Measurements from ENCODE around the gene TRIM60.
A peak's percentile ranks its signal among the peaks of the same experiment; 100 is the strongest.
"Not testable (repeated sequence)": the region's sequence is repeated elsewhere in the genome, so short reads cannot be mapped to it uniquely, and the experiment has no call there.

The TRIM60 gene

GRCh38 chr4:165031436-165032211 is at the start of gene TRIM60:
TSS of gene TRIM60 (plus strand) at chr4:165031999. CDS start at chr4:165040073, 8,074 bp downstream.
- no peak for DNase-seq

- DNase-seq = peak; percentile 10 to 37
Measured at GRCh38 chr4:164989471-164989870, 42.3 kb upstream of the TRIM60 start.

GRCh38 chr4:164990786-164991185 is 41.0 kb upstream of the TRIM60 start:
- DNase-seq = not testable (repeated sequence)

GRCh38 chr4:164996123-164996522 is 35.7 kb upstream of the TRIM60 start:
- not testable (repeated sequence) for DNase-seq

GRCh38 chr4:164997324-164997723 is 34.5 kb upstream of the TRIM60 start:
- peak; percentile 9 to 64 for DNase-seq

GRCh38 chr4:164997941-164998340 is 33.9 kb upstream of the TRIM60 start:
- no peak for DNase-seq

- not testable (repeated sequence) for DNase-seq
Measured at GRCh38 chr4:164998526-164999080, 33.2 kb upstream of the TRIM60 start.

GRCh38 chr4:165001957-165002356 is 29.8 kb upstream of the TRIM60 start:
- DNase-seq = not testable (repeated sequence)

GRCh38 chr4:165005352-165005925 is 26.4 kb upstream of the TRIM60 start:
- no peak for DNase-seq

GRCh38 chr4:165006456-165006855 is 25.3 kb upstream of the TRIM60 start:
- no peak for DNase-seq

- DNase-seq = no peak
Measured at GRCh38 chr4:165006886-165007285, 24.9 kb upstream of the TRIM60 start.

- DNase-seq = no peak
Measured at GRCh38 chr4:165009493-165010227, 22.1 kb upstream of the TRIM60 start.

GRCh38 chr4:165010487-165010886 is 21.3 kb upstream of the TRIM60 start:
- no peak for DNase-seq

- DNase-seq = no peak
Measured at GRCh38 chr4:165010991-165011390, 20.8 kb upstream of the TRIM60 start.

GRCh38 chr4:165011403-165011802 is 20.4 kb upstream of the TRIM60 start:
- no peak for DNase-seq

- DNase-seq = no peak
Measured at GRCh38 chr4:165013691-165014090, 18.1 kb upstream of the TRIM60 start.

- DNase-seq = peak in 1 of 2 experiments; percentile 31
Measured at GRCh38 chr4:165016971-165017370, 14.8 kb upstream of the TRIM60 start.

GRCh38 chr4:165019995-165020394 is 11.8 kb upstream of the TRIM60 start:
- DNase-seq = not testable (repeated sequence)

- DNase-seq = not testable (repeated sequence)
Measured at GRCh38 chr4:165025782-165026181, 6.0 kb upstream of the TRIM60 start.

- DNase-seq = no peak
Measured at GRCh38 chr4:165027762-165028402, 3.9 kb upstream of the TRIM60 start.

- no peak for DNase-seq
Measured at GRCh38 chr4:165048170-165048569, 16.4 kb downstream of the TRIM60 start.

GRCh38 chr4:165052627-165053026 is 20.8 kb downstream of the TRIM60 start:
- no peak for DNase-seq

GRCh38 chr4:165053645-165054044 is 21.8 kb downstream of the TRIM60 start, which contains the start of gene TRIM75:
TSS of gene TRIM75 (plus strand) at chr4:165053866. CDS start at chr4:165059148, 5,282 bp downstream.
- DNase-seq = peak in 1 of 2 experiments; percentile 2

Data from NCI-H526 (cell line).